ENCODE data around the gene CASZ1. TPM values are rescaled to one million over a fixed set of nuclear protein-coding genes. Genes with fewer than 3 reads are reported as not detected.

The CASZ1 gene
- total and polyA plus RNA-seq, 9 of the 15 experiments (the other 6 are each of a cell fraction or from before 2014, with no cell fraction given), result 0.01 to 4.0 (median 0.76) TPM; not detected in 1

GRCh38 chr1:10671622-10672342, 124.7 kb downstream of the CASZ1 start:
- no peak overlapping the region for H2AFZ ChIP-seq (ENCODE audit: low read depth, low read length)
- CTCF ChIA-PET (ENCODE audit: low intra/inter-chr PET ratio), result no interaction called here
- no peak overlapping the region for H3K9ac ChIP-seq (ENCODE audit: insufficient read depth in 1 of 2, low read depth in 2 of 2, low read length in 2 of 2)
- no peaks in the 10 kb centered on the region for H3K79me2 ChIP-seq (ENCODE audit: control insufficient read depth, insufficient read depth, low read length)
- ATAC-seq, result no peak
- no peaks in the 10 kb centered on the region for H3K36me3 ChIP-seq (ENCODE audit: control insufficient read depth, insufficient read depth, low read length)
- H3K4me1 ChIP-seq (replicated peaks in 1 of 2; ENCODE audit: control insufficient read depth in 2 of 2, insufficient read depth in 2 of 2, low read length in 2 of 2), result peaks cover 0 to 42% of the 10 kb centered on the region in 2 experiments; a peak in 2 of 5 replicates
- H3K4me3 ChIP-seq, result no peak overlapping the region
- in situ Hi-C loops (cut with MboI) (no loop called here), intact Hi-C loops (cut with micrococcal nuclease) (no loop called here)
- H3K9me1 ChIP-seq (ENCODE audit: control insufficient read depth, insufficient read depth, low read length), result no peaks in the 10 kb centered on the region
- no peaks in the 10 kb centered on the region for H3K9me3 ChIP-seq (replicated peaks; ENCODE audit: control insufficient read depth, insufficient read depth, low read depth, low read length)
- 12% methylated on average over 20 of the region's 27 CpGs for WGBS (ENCODE audit: insufficient coverage, low coverage, missing lambda C conversion rate)
- H3K27me3 ChIP-seq (ENCODE audit: control insufficient read depth in 2 of 2, insufficient read depth in 2 of 2, low read length in 2 of 2), result peaks cover 61 to 91% of the 10 kb centered on the region in 2 experiments
- peaks cover 39% of the 10 kb centered on the region for H4K20me1 ChIP-seq (replicated peaks; ENCODE audit: control insufficient read depth, insufficient read depth, low read length)
- TF ChIP-seq ELF1 (tag; IDR thresholded peaks at IDR 0.05), result no peak
- TF ChIP-seq BMI1 (IDR thresholded peaks at IDR 0.05; ENCODE audit: low read length), result no peak
- TF ChIP-seq HDAC2 (IDR thresholded peaks at IDR 0.05), result no peak
- TF ChIP-seq GTF2F1 (IDR thresholded peaks at IDR 0.05; ENCODE audit: low read depth, low read length), result no peak
- peak; percentile 18; the same call in 1 of the 2 replicates for TF ChIP-seq VEZF1 (CRISPR knock-in tag; IDR thresholded peaks at IDR 0.05)
- no peak overlapping the region for H3K4me2 ChIP-seq (ENCODE audit: insufficient read depth, low read length)
- BruUV-seq (replicated peaks), result no TSS peak
- POLR2A ChIA-PET, result no interaction called here
- FAIRE-seq, result no peak
- H3K27ac ChIP-seq (ENCODE audit: extremely low read depth, low read depth, low read length), result no peak overlapping the region
- no peak for DNase-seq (ENCODE audit: extremely low read depth in 1 of 4, low spot score in 3 of 4)
